Measurements from ENCODE around the gene GPC6. TPM values are rescaled to one million over a fixed set of nuclear protein-coding genes. Genes with fewer than 3 reads are reported as not detected.

Gene GPC6
- total RNA-seq, 4 donors from 2014 or later, result 2.7 to 5.7 (median 4.4) TPM

GRCh38 chr13:93246069-93246468 lies 19.5 kb downstream of the GPC6 start:
- TF ChIP-seq EP300 (IDR thresholded peaks at IDR 0.05) (no peak), POLR2AphosphoS5 (IDR thresholded peaks at IDR 0.05) (no peak), POLR2A (IDR thresholded peaks at IDR 0.05) (no peak)
- TF ChIP-seq, protein P1, sequence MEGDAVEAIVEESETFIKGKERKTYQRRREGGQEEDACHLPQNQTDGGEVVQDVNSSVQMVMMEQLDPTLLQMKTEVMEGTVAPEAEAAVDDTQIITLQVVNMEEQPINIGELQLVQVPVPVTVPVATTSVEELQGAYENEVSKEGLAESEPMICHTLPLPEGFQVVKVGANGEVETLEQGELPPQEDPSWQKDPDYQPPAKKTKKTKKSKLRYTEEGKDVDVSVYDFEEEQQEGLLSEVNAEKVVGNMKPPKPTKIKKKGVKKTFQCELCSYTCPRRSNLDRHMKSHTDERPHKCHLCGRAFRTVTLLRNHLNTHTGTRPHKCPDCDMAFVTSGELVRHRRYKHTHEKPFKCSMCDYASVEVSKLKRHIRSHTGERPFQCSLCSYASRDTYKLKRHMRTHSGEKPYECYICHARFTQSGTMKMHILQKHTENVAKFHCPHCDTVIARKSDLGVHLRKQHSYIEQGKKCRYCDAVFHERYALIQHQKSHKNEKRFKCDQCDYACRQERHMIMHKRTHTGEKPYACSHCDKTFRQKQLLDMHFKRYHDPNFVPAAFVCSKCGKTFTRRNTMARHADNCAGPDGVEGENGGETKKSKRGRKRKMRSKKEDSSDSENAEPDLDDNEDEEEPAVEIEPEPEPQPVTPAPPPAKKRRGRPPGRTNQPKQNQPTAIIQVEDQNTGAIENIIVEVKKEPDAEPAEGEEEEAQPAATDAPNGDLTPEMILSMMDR (IDR thresholded peaks at IDR 0.05), result no peak
- DNase-seq (ENCODE audit: low spot score in 2 of 2), result no peak

DNA sequence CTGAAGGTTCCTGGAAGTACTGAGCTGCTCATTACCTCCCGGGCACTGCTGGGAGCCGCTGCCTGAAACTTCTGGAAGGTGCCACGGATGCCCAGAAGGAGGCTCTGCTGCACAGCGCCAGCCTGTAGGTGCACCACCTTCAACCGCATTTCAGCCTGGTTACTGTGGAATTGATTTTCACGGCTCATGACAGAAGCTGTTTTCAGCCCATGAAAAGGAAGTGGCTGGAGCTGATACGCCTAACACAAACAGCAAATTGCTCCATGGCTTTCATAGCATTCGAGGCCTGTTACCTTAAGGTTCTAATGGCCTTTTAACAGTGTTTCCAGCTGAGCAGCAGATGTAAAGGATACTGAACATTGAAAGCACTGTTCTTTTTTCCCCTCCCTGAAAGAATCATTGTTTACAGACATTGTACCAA lies 22.0 kb downstream of the GPC6 start:
- Histone ChIP-seq H3K27ac (no peak overlapping the region), H3K36me3 (no peaks in the 10 kb centered on the region), H3K27me3 (no peaks in the 10 kb centered on the region), H3K4me1 (peaks cover 6% of the 10 kb centered on the region), H3K9me3 (no peaks in the 10 kb centered on the region), H3K4me3 (no peak overlapping the region)
- TF ChIP-seq POLR2A (IDR thresholded peaks at IDR 0.05) (no peak), POLR2AphosphoS5 (IDR thresholded peaks at IDR 0.05) (no peak), EP300 (IDR thresholded peaks at IDR 0.05) (no peak)
- TF ChIP-seq, protein P1 (IDR thresholded peaks at IDR 0.05), result no peak
- DNase-seq (ENCODE audit: low spot score in 2 of 2), result no peak
- 85% methylated on average over 8 of the region's 8 CpGs for WGBS

More at GRCh38 chr13:93246069-93246468, 19.5 kb downstream of the GPC6 start:
- no peak overlapping the region for H3K27ac ChIP-seq
- 83% methylated on average over 1 of the region's 1 CpG for WGBS
- no peaks in the 10 kb centered on the region for H3K27me3 ChIP-seq
- no peaks in the 10 kb centered on the region for H3K9me3 ChIP-seq
- no peaks in the 10 kb centered on the region for H3K36me3 ChIP-seq
- H3K4me1 ChIP-seq, result peaks cover 6% of the 10 kb centered on the region
- H3K4me3 ChIP-seq, result no peak overlapping the region

DNA sequence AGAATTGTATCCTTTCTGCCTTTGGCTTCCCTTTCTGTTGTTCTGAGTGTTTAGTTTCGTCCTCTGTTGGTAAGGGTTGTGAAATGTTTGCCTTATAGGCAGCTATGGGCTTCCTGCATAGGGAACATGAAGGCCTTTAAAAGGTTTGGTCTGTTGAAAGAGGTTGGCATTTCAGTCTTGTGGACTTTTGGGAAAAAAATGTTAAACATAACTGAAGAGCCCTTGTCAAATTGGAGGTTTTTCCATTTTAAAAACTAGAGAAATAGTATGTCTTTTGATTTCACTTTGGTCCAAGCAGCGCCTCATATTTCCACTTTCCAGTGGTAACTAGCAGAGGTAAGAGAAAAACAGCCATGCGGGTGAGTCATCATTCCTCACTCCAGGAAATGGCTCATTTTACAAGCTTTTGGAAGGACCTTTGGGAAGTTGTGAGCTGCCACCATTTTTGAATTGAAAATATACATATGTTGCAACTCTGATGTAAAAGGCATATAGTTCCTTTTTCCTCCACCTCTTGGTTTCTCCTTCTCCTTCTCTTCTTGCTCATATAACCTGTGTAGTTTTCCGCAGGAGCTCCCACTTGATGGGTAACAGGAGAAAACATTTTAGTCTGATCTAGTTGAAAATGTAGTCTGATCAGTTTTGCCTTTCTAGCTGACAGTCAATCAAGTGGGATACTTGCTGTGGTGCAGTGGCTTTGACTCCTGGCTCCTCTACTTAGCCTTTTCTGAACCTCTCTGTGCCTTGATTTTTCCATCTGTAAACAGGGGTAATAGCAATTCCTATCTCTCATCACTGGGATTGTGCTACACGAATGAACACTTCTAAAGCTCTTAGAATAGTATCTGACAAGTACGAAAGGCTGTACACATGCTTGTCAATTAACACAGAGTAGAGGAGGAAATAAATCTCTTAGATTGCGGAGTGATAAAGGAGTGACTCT lies 23.0 kb downstream of the GPC6 start:
- 95% methylated on average over 7 of the region's 7 CpGs for WGBS
- no peaks in the 10 kb centered on the region for H3K9me3 ChIP-seq
- no peak overlapping the region for H3K27ac ChIP-seq

GRCh38 chr13:93254775-93255174 lies 28.2 kb downstream of the GPC6 start:
- no peak for DNase-seq (ENCODE audit: low spot score in 2 of 2)
- H3K4me3 ChIP-seq, result no peak overlapping the region
- H3K36me3 ChIP-seq, result no peaks in the 10 kb centered on the region
- WGBS, result 55% methylated on average over 4 of the region's 4 CpGs
- H3K27ac ChIP-seq, result no peak overlapping the region
- H3K4me1 ChIP-seq, result no peaks in the 10 kb centered on the region
- no peaks in the 10 kb centered on the region for H3K27me3 ChIP-seq
- TF ChIP-seq POLR2A (IDR thresholded peaks at IDR 0.05) (no peak), EP300 (IDR thresholded peaks at IDR 0.05) (no peak)
- no peaks in the 10 kb centered on the region for H3K9me3 ChIP-seq

More for the DNA sequence above, 23.0 kb downstream of the GPC6 start:
- H3K4me3 ChIP-seq, result no peak overlapping the region
- no peak for TF ChIP-seq EP300 (IDR thresholded peaks at IDR 0.05)
- TF ChIP-seq, protein P1 (IDR thresholded peaks at IDR 0.05), result no peak
- TF ChIP-seq POLR2A (IDR thresholded peaks at IDR 0.05), result no peak
- no peak for TF ChIP-seq POLR2AphosphoS5 (IDR thresholded peaks at IDR 0.05)
- no peaks in the 10 kb centered on the region for H3K4me1 ChIP-seq
- H3K36me3 ChIP-seq, result no peaks in the 10 kb centered on the region
- DNase-seq (ENCODE audit: low spot score in 2 of 2), result no peak
- no peaks in the 10 kb centered on the region for H3K27me3 ChIP-seq

GRCh38 chr13:93256998-93257397 lies 30.4 kb downstream of the GPC6 start:
- no peak for DNase-seq (ENCODE audit: low spot score in 2 of 2)
- H3K9me3 ChIP-seq, result no peaks in the 10 kb centered on the region
- no peak overlapping the region for H3K27ac ChIP-seq
- H3K4me1 ChIP-seq, result no peaks in the 10 kb centered on the region
- no peak overlapping the region for H3K4me3 ChIP-seq
- WGBS, result 94% methylated on average over 2 of the region's 2 CpGs
- no peaks in the 10 kb centered on the region for H3K36me3 ChIP-seq
- TF ChIP-seq, protein P1 (IDR thresholded peaks at IDR 0.05), result no peak
- TF ChIP-seq POLR2A (IDR thresholded peaks at IDR 0.05) (no peak), POLR2AphosphoS5 (IDR thresholded peaks at IDR 0.05) (no peak), EP300 (IDR thresholded peaks at IDR 0.05) (no peak)
- H3K27me3 ChIP-seq, result no peaks in the 10 kb centered on the region

All from suprapubic skin (tissue), 4 donors.